CD4-positive, alpha-beta T cell treated with Interleukin-6 for 4 hours (primary cell): ENCODE data around the gene ALDOB.
A peak's percentile ranks its signal among the peaks of the same experiment; 100 is the strongest.

Experiments used
- DNase-seq: peaks from one replicate; pipeline ENCODE4 v3.0.0-alpha.2; 2020; ENCODE audit warnings: mixed read lengths

Gene ALDOB

DNA sequence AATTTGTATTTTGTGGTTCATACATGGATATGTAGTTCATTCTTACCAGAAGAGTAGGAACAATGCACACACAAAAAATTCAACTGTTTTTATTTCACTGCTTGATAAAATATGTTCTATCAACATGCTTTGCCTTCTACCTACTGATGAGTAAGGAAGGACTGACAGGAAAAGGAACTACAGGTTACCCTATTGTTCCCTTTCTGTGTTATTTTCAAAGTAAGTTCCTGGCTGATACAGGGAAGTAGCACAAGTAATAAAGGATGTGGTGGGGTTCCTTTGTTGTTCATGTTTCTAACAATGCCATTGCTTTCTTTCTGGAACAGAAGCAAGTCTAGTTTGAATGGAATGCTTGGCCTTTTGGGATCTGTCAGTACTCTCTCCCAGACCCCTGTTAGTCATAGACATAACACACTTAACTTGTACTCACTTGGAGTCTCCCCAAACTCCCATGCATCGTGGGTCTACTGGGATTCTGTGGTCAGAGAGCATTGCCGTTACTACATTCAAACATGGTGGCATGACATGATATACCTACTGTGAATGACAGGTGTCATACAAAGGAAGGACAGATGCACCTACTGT lies 20.2 kb upstream of the ALDOB start:
- DNase-seq: no peak

DNA sequence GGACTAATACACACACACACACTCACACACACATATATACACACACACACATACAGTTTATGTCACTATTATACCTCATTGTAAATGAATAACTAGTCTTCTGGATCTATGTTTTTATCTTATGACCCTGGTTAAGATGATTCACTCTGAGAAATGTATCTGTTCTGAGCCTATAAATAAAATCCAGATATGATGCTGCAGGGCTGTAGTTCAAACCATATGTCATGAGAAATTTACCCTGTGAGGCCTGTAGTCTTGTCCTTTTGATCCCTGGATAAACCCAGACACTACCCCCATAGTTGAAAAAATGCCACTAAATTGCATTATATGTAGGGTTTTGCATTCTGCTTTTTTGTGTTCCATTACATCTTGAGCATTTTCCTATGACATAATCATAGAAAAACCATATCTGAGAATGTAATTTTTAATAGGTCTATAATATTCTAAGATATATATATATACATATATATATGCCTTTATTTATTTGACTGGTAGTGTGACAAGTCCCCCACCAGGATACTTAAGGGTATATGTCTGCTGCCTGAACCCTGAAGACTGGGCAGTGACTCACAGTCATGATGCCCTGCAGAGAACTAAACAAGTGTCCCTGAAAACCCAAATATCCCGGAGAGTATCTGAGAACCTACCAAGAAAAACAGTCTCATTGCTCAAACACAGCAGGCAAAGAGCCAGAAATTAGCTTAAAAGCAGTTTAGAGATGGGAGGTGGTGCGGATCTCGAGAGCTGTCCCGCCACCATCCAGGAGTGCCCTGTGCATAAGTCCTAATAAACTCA lies 18.4 kb upstream of the ALDOB start:
- no peak for DNase-seq

DNA sequence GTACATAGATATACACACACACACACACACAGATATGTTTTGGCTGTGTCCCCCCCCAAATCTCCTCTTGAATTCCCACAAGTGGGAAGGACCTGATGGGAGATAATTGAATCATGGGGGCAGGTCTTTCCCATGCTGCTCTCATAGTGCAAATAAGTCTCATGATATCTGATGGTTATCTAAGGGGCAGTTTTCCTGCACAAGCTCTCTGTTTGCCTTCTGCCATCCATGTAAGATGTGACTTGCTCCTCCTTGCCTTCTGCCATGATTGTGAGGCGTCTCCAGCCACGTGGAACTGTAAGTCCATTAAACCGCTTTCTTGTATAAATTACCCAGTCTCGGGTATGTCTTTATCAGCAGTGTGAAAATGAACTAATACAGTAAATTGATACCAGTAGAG lies 15.9 kb upstream of the ALDOB start:
- DNase-seq: no peak

DNA sequence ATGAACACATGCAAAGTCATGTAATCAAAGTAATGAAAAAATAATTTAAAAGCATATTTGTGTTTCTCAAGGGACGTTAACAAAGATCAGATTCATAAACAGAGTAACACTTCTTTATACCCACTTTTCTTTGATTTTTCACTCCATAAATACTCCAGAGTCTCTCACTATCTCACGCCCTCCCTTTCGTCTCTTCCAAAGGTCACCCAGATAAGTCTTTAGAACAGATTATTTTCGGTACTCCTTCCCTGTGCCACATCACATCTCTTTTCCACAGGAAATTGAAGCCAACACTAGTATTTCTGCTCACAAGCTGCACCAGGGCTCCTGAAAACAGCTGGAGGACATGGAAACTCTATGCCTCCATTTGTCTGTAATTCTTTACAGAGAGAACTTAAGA lies 15.4 kb upstream of the ALDOB start:
- no peak for DNase-seq

DNA sequence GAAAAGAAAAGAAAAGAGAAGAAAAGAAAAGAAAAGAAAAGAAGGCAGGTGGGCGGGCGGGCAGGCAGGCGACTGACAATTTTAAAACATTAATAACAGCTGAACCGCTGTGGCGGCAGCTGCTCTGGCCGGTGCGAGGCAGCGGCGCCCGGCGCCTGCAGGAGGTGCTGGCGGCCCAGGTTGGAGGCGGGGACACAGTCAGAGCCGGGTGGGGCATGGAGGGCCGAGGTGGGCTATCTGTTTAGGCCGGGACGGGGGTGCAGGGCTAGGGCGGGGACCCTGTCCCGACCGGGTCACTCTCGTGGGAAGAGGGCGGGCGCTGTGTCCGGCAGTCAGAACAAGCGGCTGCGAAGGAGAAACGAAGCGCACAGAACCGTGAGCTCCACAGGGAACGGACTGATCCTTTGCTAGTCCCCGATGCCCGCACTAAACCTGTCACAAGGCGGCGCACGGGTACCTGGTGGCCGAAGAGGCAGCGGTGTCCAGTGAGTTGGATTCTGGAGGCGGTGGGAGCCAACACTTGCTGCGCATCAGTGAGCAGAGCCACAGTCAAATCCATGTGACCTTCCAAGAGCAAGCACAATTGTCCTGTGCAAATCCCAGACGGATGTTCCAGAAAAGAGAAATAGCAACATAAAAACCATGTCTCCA lies 13.6 kb upstream of the ALDOB start:
- peak; percentile 40 for DNase-seq

DNA sequence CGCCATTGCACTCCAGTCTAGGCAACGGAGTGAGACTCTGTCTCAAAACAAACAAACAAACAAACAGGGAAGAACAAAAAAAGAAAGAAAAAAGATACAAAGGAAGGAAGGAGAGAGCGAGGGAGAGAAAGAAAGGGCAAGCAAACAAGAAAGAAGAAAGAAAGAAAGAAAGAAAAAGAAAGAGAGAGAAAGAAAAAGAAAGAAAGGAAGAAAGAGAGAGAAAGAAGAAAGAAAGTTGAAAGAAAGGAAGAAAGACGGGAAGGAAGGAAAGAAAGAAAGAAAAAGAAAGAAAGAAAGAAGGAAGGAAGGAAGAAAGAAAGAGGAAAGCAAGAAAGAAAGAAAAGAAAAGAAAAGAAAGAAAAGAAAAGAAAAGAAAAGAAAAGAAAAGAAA lies 13.1 kb upstream of the ALDOB start:
- no peak for DNase-seq

DNA sequence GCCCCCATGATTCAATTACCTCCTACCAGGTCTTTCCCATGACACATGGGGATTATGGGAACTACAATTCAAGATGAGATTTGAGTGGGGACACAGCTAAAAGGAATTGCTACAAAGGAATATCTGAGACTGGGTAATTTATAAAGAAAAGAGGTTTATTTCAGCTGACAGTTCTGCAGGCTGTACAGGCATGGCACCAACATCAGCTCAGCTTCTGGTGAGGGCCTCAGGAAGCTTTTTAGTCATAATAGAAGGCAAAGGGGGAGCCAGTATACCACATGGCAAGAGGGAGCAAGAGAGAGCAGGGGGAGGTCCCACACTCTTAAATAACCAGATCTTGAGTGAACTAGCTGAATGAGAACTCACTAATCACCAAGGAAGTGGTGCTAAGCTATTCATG lies 11.2 kb upstream of the ALDOB start:
- DNase-seq: no peak

DNA sequence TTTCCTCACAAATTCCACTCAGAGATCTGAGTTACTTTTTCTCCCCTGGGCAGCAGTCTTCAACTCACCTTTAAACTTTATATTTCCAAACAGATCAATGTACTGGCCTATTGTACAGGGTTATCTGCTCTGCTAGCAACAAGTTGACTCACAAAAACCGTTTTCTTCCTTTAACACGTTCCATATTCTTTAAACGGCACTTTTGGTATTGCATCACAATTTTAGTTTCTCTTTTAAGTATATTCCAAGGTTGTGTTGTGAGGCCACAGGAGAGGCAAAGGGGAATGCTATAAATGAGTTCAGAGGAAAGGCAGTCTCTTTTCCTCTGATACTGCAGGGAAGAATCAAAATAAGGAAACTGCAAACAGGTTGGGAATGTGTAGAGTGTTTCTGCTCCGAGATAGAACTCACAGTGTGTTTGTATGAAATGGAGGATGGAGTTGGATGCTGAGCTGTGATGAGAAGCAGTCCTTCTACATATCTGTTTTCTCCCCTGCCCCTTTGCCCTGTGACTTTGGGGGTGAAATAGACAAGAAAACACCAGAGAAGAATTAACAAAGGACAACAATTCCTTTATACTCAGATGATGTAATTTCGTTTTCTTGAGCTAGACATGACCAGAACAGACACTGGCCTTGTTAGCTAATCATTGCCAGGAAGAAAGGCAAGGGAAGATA lies 9.9 kb upstream of the ALDOB start:
- no peak for DNase-seq

DNA sequence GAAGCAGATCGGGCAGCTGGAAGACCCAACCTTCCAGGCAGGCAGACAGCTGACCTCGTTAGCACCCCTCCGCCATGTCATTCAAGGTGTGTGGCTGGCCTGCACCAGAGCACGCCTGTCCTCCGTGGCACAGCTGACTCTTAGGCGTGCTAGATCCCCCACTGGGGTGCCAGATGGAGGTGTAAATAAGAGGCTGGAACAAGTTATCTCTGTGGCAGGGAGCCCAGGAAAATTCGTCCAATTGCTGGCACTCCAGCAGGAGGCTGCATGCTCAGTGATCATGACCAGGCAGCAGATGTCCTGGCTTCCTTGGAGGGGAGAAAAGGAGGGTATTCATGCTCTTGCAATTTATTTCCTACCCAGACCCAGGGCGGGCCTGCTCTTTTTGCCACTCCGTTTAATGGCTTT lies 7.8 kb upstream of the ALDOB start:
- no peak for DNase-seq

DNA sequence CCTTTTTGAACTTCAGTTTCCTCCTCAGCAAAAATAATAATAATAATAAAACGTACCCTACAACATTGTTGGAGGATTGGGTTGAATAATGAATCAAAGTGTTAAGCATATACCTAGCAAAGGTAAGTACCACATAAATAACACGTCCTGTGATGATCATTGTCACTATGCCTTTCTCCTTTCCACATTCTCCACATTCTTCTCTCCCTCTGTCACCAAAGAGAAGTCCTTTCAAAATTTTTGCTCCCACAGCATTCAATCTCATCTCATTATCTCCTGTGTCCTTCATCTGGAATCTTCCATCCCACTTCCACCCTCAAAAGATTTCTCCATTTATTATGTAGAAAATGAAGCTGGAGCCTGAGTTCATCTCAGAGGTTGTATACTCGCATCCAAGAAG lies 7.2 kb upstream of the ALDOB start:
- no peak for DNase-seq

DNA sequence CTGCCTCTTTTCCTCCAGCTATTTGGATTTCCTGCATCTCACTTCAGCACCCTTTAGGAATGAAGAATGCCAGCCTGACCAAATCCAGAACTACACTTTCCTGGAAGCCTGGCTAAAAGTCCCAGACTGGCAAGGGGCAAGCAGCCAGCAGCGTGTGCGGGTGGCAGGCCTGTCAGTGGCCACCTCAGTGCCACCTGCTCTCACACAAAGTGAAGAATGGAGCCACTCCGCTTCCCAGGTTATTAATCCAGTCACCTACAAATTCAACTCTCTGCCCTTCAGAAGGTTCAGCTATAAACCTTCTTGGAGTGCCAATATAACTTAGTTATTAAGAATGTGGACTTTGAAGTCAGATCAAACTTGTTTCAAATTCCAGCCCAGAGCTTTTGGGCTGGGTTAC lies 6.7 kb upstream of the ALDOB start:
- DNase-seq: no peak

DNA sequence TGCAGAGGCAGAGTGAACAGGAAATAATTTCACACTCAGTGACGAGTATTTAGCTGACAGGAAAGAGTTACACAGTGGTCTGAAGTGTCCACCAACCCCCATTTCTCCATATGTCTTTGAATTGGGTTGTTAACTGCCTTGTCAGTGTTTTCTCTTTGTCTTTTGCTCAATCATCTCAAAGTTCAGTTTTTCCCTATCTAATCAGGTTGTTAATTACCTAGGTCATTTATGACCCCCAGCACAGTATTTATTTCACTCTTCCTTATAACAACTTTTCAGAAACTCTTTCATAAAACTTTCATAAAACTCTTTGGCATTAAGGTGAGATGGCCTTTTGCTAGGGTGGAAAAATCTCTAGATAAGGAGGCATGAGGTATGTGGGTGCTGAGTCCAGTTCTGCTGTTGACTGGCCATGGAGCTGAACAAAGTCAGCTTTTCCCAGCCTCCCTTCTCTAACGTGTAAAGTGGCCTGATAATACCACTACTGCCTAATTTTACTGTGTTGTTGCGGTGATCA lies 5.2 kb upstream of the ALDOB start:
- DNase-seq: no peak

DNA sequence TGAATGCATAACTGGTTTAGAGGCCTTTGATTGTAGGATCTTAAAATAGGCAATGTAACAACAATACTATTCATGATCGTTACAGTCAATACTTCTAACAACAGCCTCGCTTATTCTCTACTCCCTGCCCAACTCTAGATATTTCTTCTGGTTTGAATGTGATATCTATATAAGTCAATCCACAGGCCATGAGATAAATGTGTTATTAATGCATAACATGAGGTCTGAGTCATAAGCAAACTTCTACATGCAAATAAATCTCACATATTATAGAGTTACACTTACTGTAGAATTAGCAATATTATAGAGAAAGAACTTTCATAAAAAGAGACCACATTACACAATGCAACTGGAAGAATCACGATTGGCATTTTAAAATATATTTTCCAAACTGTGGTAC lies 2.9 kb upstream of the ALDOB start:
- DNase-seq: no peak

DNA sequence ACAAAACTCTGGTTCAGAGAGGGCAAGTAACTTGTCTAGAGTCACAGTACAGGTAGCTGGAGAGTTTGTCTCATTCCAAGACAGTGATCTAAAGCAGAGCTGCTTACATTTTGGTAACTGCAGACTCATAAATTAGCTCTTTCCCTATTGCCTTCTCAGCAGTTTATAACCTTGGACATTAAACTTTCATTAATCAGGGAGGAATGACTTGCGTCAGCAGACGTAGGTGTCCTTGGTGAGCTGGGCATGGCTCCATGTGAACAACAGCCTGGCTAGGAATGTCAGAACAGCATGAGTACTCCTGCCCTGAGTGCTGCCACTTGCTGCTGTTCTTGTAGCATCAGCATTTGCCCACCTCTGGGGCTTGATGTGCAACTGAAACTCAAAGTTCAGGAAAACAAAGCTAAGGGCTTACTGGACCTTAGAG lies 2.2 kb upstream of the ALDOB start:
- no peak for DNase-seq

DNA sequence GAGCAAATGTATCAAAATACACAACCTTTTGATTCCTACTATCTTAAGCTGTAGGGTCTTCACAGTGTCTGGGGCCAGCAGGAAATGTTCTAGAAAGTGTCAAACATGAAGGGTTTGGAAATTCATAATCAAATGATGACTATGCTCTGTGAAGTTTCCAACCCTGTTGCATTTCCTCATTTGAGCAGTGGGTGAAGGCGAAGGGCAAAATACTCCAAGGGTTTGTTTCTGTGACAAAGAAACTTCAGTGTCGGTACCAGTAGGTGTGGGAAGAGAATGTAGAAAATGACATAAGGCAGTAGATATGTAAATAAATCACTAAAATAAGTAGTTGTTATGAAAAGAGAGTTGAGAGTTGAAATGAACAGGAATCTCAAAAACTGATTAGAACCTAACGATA lies 576 bp downstream of the ALDOB start:
- no peak for DNase-seq

DNA sequence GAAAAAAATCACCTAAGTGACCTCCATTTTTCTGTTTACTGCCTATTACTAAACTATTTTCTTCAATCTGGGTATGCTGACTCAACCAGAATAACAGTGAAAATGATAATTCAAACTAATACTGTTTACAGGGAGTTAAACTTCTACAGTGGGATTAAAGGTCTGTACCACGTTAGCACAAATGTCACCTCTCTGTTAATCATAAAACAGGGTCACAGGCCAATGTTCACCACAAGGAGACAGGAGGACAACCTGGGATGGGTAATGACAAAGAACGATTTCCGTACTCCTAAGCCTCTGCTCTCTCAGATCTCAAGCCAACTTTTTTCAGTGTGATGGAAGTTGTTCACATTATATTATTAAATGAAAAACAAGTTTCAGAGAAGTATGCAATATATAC lies 2.3 kb downstream of the ALDOB start:
- DNase-seq: no peak

DNA sequence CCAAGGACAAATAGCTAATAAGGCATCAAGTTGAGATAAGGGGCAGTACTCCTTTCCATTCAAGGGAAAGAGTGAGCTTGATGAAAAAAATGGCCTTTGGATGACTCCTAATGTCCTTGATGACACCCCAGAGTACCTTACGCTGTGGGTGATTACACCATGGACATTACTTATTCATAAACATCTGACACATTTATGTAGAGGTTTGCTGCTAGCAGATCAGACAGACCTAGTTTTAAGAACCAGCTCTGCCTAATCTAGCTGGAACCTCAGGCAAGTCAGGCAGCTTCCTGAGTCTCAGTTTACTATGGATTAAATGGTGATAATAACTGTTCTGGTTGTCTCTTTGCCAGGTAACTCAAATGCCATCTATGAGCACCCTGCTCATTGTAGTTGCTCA lies 2.8 kb downstream of the ALDOB start:
- no peak for DNase-seq

DNA sequence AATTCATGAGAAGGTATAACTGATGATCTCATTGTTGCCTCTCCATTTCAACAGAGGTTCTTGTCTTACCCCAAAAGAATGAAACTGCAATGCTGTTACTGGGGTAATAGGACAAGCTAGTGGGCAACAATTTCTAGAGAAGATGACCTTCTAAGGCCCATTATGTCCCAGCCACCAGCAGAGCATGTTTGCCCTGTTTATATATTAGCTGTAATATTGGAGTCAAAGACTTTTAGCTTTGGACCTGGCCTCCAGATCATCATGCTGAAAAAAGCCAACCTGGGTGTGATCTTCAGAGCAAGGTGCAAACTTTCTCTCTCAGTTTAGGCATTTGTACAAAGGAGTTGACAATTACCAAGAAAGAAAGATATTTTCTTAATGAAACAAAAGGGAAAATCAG lies 3.4 kb downstream of the ALDOB start:
- no peak for DNase-seq

DNA sequence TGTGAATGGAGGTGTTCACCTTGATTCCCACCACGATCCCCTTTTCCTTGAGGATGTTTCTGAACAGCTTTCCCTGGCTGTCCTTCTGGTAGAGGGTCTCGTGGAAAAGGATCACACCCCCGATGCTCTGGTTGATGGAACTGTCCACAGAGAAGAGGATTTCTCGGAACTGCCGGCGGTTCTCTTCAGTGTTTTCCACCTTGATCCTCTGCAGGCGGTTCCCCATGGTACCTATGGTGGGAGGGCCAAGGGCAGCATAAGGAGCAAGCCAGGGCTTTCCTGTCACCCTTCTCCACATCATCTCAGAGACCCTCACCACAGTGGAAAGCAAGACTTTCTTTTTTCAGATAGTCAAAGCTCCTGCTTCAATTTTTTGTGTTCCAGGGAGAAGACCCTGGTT lies 5.8 kb downstream of the ALDOB start:
- no peak for DNase-seq

DNA sequence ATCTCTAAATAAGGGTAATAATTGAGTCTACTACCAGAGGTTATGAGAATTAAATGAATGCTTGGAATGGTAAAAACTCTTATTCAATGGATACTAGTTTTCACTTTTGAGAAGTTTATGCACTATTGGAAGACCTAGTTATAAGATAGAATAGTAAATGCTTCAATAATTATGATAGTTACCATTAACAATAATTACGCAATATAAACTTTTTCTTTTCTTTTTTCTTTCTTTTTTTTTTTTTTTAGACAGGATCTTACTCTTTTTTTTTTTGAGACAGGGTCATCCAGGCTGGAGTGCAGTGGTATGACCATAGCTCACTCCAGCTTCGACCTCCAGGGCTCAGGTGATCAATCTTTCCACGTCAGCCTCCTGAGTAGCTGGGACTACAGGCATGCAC lies 6.7 kb downstream of the ALDOB start:
- no peak for DNase-seq

DNA sequence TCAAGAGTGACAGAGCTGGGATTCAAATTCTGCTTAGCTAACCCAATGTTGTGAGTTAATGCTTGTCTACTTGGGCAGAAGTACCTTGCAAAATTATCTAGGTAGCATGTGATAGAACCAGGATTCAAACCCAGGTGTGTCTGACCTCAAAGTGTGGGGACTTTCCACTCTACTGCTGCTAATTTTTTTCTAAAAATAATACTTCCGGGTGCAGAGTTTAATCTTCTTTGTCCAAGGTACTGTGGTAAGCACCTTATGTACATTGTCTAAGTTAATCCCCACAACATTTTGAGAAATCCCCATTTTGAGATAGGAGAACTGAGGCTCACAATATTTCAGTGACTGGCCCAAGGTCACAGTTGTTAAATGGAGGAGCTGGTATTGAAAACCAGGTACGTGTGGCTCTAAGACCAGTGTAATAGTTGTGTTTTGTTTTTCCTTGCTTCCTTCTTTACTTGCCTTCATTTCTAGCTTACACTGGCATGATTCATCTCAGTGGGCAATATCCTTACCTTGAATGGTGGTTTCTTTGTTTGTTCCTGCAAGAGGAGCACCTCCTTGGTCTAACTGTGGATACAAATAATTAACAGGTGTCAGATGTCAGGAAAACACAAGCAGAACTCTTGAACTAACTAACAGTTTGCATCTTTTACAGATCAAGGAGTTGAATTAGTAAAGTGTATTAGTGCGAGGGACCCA lies 7.5 kb downstream of the ALDOB start:
- DNase-seq: no peak

DNA sequence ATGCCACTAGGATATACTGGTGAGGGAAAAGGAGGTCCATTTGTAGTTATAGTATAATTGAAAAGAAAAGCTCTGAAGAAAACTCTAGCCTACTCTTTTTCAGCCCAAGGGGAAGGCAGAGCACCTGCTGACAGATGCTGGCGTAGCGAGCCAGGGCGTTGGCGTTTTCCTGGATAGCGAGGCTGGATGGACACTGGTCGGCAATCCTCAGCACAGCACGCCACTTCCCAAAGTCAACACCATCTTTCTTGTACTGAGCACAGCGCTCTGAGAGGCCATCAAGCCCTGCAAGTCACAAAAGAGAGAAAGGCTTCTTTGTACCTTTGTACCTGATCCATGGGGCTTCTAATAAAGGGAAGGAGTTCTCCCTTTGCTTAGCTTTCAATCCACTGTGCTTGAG lies 8.2 kb downstream of the ALDOB start:
- no peak for DNase-seq

DNA sequence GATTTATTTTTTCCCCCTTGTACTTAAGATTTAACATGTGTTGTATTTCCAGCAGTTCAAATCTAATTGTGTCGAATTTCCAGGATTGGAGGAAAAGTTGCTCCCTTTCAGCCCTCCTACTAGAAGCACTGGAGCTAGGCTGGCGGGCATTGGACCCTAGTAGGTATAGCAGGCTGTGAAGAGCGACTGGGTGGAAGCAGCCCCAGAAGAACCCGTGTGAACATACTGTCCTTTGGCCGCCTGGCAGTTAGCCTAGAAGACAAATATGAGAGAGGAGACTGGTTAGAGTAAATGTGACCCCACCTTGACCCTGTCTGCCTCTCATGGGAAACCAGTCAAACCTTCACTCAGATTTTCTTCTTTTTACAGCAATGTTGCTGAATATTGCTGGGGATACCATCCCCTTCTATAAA lies 13.9 kb downstream of the ALDOB start:
- DNase-seq: no peak
